Mucosa of stomach (tissue), 1 donor: ENCODE data around the gene SEMA4G.
A peak's percentile ranks its signal among the peaks of the same experiment; 100 is the strongest.

Experiments
- H3K27me3 ChIP-seq: one replicate; pipeline ENCODE4 v1.7.0; 2013; ENCODE audit warnings: mild to moderate bottlenecking, low read length; ENCODE audit not compliant: control insufficient read depth, insufficient read depth
- H3K36me3 ChIP-seq: one replicate; pipeline ENCODE4 v1.7.0; 2013; ENCODE audit warnings: low read length; ENCODE audit not compliant: control insufficient read depth, insufficient read depth
- H3K4me1 ChIP-seq: one replicate; pipeline ENCODE4 v1.7.0; 2013; ENCODE audit warnings: mild to moderate bottlenecking, low read length; ENCODE audit not compliant: control insufficient read depth, insufficient read depth
- H3K4me3 ChIP-seq: one replicate; pipeline ENCODE4 v1.7.0; 2013; ENCODE audit warnings: low read length
- H3K9ac ChIP-seq: one replicate; pipeline ENCODE4 v1.7.0; 2013; ENCODE audit warnings: mild to moderate bottlenecking, low read length, moderate library complexity
- H3K9me3 ChIP-seq: one replicate; pipeline ENCODE4 v1.7.0; 2013; ENCODE audit warnings: mild to moderate bottlenecking, low read length, moderate library complexity; ENCODE audit not compliant: control insufficient read depth
- donor health status: Pancreatic carcinoma.

SEMA4G gene

GRCh38 chr10:100997360-100998182, 28.3 kb downstream of the SEMA4G start:
- Histone ChIP-seq H3K36me3 (no peaks in the 10 kb centered on the region), H3K4me1 (peaks cover 45% of the 10 kb centered on the region), H3K27me3 (no peaks in the 10 kb centered on the region), H3K9ac (peak overlapping the region; percentile 87), H3K9me3 (no peaks in the 10 kb centered on the region), H3K4me3 (peak overlapping the region; percentile 56)

- H3K9ac ChIP-seq, result peak overlapping the region; percentile 87
- H3K27me3 ChIP-seq, result no peaks in the 10 kb centered on the region
- peaks cover 45% of the 10 kb centered on the region for H3K4me1 ChIP-seq
- H3K4me3 ChIP-seq, result peak overlapping the region; percentile 56
- no peaks in the 10 kb centered on the region for H3K36me3 ChIP-seq
- no peaks in the 10 kb centered on the region for H3K9me3 ChIP-seq
Measured at GRCh38 chr10:100998183-100998990, 29.1 kb downstream of the SEMA4G start.

GRCh38 chr10:100998991-100999741, 29.9 kb downstream of the SEMA4G start:
- Histone ChIP-seq H3K9me3 (no peaks in the 10 kb centered on the region), H3K4me3 (peak overlapping the region; percentile 56), H3K4me1 (peaks cover 45% of the 10 kb centered on the region), H3K36me3 (no peaks in the 10 kb centered on the region), H3K27me3 (no peaks in the 10 kb centered on the region), H3K9ac (peak overlapping the region; percentile 87)

GRCh38 chr10:100999742-101000126, 30.4 kb downstream of the SEMA4G start, which contains the start of gene LZTS2:
Gene LZTS2, plus strand, starts transcription at chr10:100999808. Its CDS starts 2,731 bp downstream, at chr10:101002539.
- peak within 1 kb of the TSS; percentile 90 for H3K9ac ChIP-seq
- H3K36me3 ChIP-seq, result no peaks in the 10 kb centered on the region
- peaks cover 45% of the 10 kb centered on the region for H3K4me1 ChIP-seq
- peak within 1 kb of the TSS; percentile 80 for H3K4me3 ChIP-seq
- H3K9me3 ChIP-seq, result no peaks in the 10 kb centered on the region
- no peaks in the 10 kb centered on the region for H3K27me3 ChIP-seq

- peak overlapping the region; percentile 80 for H3K4me3 ChIP-seq
- H3K36me3 ChIP-seq, result no peaks in the 10 kb centered on the region
- no peaks in the 10 kb centered on the region for H3K27me3 ChIP-seq
- H3K9ac ChIP-seq, result peak overlapping the region; percentile 90
- no peaks in the 10 kb centered on the region for H3K9me3 ChIP-seq
- H3K4me1 ChIP-seq, result peaks cover 45% of the 10 kb centered on the region
Measured at GRCh38 chr10:101000127-101000914, 31.0 kb downstream of the SEMA4G start.

GRCh38 chr10:101000915-101001658, 31.8 kb downstream of the SEMA4G start:
- Histone ChIP-seq H3K9me3 (no peaks in the 10 kb centered on the region), H3K4me3 (peak overlapping the region; percentile 80), H3K27me3 (no peaks in the 10 kb centered on the region), H3K36me3 (peaks cover 2% of the 10 kb centered on the region), H3K9ac (peak overlapping the region; percentile 90), H3K4me1 (peaks cover 44% of the 10 kb centered on the region)

- peaks cover 39% of the 10 kb centered on the region for H3K4me1 ChIP-seq
- no peaks in the 10 kb centered on the region for H3K27me3 ChIP-seq
- peaks cover 4% of the 10 kb centered on the region for H3K36me3 ChIP-seq
- H3K9me3 ChIP-seq, result no peaks in the 10 kb centered on the region
- H3K4me3 ChIP-seq, result no peak overlapping the region
- H3K9ac ChIP-seq, result peak overlapping the region; percentile 41
Measured at GRCh38 chr10:101001659-101002035, 32.3 kb downstream of the SEMA4G start.

- Histone ChIP-seq H3K4me1 (peaks cover 37% of the 10 kb centered on the region), H3K27me3 (no peaks in the 10 kb centered on the region), H3K9me3 (no peaks in the 10 kb centered on the region), H3K9ac (peak overlapping the region; percentile 41), H3K36me3 (peaks cover 4% of the 10 kb centered on the region), H3K4me3 (no peak overlapping the region)
Measured at GRCh38 chr10:101002456-101002855, 33.2 kb downstream of the SEMA4G start.

- no peaks in the 10 kb centered on the region for H3K9me3 ChIP-seq
- no peak overlapping the region for H3K4me3 ChIP-seq
- no peak overlapping the region for H3K9ac ChIP-seq
- peaks cover 4% of the 10 kb centered on the region for H3K36me3 ChIP-seq
- no peaks in the 10 kb centered on the region for H3K27me3 ChIP-seq
- peaks cover 27% of the 10 kb centered on the region for H3K4me1 ChIP-seq
Measured at GRCh38 chr10:101003639-101004206, 34.4 kb downstream of the SEMA4G start.

GRCh38 chr10:101005361-101005760, 36.1 kb downstream of the SEMA4G start:
- H3K9ac ChIP-seq, result no peak overlapping the region
- no peaks in the 10 kb centered on the region for H3K9me3 ChIP-seq
- H3K4me3 ChIP-seq, result no peak overlapping the region
- H3K27me3 ChIP-seq, result no peaks in the 10 kb centered on the region
- H3K4me1 ChIP-seq, result peaks cover 18% of the 10 kb centered on the region
- peaks cover 4% of the 10 kb centered on the region for H3K36me3 ChIP-seq
